GM19099 (cell line): ENCODE measurements around the gene CLRN1.

Experiments used
- POLR2A ChIP-seq: IDR thresholded peaks from 3 replicates; pipeline ENCODE4 v1.6.1; 2011; ENCODE audit warnings: low read depth; ENCODE audit not compliant: insufficient read length; ENCODE audit errors: extremely low read depth

The CLRN1 gene

DNA sequence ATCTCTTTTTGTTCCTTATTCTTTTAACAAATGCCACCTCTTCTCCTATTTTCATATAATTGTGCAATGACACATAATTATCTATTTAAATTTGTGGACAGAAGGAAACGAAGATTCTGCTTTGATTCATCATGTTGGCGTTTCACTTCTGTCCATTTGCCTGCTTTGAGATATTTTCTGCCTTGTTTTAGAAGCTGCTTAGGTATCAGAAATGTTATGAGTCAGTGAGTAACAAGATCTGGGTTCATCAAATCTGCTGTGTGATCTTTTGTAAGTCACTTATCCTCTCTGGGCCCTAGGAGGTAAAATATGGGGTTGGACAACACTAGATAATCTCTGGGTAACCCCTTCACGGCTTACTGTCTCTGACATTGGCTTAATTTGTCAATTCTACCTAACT is 60.0 kb downstream of the CLRN1 start:
- no peak for TF ChIP-seq POLR2A

DNA sequence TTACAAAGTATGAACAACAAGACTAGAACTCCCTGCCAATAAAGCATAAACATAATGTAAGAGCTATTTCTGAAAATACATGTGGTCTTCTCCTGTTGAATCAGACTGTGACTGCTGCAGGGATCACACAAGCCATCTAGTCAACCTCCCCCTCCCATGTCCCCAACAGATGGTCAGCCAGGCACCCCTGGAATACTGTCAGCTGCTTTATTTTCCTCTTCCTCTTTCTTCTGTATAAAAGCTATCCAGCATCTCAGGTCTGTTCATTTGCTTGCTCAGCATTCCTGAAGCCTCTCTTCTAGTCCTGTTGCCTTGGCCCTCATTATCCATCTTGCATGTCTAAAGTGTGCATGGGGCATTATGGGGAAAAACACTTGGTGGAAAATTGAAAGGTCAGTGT is 60.8 kb downstream of the CLRN1 start:
- no peak for TF ChIP-seq POLR2A

DNA sequence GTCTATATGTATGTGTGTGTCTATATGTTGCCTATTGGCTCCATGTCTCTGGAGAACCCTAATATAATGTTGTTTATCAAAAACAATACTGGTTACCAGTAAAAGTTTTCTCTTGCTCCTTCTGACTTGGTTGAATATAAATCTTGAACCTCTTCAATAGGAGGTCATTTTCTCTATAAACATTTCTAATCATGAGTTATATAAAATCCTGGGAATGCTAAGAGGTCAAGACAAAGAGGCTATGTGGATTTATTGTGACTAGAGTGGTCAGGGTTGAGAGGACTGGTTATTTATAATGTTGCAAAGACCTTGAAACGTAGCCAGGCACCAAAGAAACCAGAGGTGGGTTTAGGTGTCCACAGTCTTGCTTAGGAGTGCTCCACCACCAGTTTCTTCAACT is 66.1 kb downstream of the CLRN1 start:
- no peak for TF ChIP-seq POLR2A

DNA sequence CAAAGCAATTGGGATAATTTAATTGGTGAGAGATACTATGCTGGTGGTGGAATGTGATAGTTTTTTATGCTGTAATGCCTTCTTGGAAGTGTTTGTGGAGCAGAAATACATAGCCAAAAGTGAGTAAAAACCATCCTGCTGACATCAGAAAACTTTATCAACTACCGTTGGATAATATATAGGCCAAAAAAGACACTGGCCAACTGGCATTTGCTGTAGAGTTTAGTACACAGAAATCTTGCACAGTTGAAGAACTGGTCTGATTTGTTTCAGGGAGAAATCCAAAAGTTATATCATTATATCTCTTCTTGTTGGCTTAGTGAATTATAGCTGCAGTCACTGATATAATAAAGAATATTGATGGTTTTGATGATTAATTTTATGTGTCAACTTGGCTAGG is 66.8 kb downstream of the CLRN1 start:
- TF ChIP-seq POLR2A: no peak

DNA sequence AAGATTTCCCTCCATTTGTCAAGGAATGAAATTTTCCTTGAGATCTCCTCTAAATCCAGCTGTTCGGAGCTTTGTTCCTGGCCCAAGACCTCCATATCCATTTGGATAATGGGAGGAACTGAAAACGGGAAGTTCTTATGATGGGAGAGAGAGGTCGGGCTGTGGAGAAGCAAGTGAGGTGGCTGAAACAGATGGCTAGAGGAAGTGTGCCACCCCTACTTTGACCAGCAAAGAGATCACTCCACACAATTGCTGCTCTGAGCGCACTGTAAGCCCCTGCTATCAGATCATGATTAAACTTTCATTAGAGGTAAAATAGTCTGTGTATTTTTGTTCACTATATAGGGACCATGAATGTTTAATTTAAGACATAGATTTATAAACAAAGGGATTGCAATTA is 67.2 kb downstream of the CLRN1 start, which contains the start of gene MINDY4B:
MINDY4B (minus strand) TSS at position 101 of the 400 bp plus-strand sequence; CDS start at position 101, 0 bp downstream.
- no peak for TF ChIP-seq POLR2A

DNA sequence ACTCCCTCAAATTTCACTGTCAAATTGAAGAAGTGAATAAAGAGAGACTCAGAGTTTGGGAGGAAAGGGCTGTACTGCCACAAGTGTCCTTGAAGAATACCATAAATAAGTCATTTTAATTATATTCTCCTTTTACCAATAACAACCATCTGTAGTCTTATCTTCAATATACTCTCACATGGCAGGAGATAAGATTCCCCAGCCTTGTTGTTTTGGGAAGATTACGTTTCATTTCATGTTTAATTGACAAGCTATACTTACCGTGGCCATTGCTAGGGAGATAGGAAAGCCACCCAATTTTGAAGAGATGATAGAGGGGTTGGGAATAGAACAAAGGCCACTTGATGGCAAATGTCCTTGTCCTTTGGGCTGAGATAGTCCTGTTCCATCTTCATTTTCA is 69.5 kb downstream of the CLRN1 start:
- no peak for TF ChIP-seq POLR2A

DNA sequence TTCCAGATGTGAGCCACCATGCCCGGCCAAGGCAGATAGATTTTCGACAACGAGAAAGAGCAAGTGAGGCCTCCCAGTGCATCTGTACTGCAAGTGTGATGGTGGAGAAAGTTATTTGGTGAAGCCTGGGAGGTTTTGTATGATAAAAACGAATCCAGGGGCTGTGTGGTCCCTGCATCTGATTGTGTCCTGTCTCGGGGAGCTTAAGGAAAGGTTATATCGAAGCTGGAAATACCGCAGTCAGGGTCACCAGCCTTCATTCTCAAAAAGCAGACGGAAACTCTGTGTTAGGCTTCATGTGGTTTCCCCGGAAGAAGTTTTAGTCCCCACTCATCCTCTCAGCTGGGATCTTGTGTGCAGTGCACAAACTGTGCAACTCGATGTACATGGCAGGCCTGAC is 70.7 kb downstream of the CLRN1 start:
- TF ChIP-seq POLR2A: no peak

DNA sequence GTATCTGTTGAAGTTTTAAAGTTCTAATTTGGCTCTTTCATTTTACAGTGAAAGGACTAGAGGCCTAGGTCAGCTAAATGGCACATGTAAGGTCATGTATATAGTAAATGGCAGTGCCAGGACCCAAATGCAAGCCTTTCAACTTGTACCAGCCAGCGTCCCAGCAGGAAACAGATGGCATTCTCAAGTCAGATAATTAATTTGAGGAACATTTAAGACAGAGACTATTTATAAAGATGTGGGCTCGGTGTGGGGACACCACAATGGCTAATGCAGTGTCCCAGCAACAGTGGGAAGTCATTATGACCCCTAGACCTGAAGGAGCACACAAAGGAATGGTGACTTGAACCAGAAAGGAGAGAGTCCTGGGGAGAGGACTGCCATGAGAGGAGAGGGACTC is 73.4 kb downstream of the CLRN1 start:
- no peak for TF ChIP-seq POLR2A

DNA sequence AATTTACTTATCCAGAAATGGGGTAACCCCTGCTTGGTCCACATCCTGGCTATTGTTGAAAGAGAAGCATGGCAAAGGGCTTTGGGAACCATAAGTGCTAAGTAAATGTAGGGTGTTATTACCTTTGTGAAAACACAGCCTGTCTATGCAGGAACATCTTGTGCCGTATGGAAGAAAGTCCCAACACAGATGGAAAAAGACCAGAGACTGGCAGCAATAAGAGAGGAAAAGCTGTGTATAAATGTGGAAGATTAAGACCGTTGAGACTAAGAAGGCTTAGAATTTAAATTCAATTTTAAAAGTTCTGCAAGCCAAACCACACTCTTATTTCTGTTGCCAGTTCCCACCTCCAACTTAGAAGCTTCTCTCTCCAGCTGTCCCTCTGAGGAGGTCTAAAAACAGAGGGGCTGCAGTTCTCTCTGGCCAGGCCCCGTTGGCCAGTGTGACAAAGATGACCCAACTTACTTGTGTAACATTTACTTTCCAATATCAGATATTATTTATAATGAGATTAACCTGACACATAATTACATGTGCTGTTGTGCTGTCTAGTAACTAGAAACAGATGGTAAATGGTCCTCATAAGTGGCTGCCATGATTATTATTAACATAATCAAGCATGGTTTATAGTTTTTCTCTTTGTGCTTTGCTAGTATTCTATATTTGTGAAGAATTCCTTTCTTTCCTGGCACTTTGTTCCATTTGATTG is 74.3 kb downstream of the CLRN1 start:
- no peak for TF ChIP-seq POLR2A

DNA sequence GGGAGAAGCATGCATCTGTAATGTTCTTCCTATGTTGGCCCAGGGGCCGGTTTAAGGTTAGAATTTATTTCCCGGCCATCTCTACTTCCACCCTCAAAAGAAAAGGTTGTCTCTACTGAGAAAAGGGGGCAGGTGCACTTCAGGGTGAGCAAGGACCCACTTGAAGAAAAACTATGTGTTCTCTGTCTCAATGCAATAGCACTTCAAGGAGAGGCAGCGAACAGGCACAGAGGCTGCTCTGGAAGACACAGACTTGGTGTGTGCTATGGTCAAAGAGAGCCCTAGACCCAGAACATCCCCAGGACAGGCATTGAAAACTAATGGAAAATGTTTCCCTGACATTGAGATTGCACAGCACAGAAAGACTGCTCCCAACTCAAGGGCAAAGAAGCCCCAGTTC is 74.9 kb downstream of the CLRN1 start:
- TF ChIP-seq POLR2A: no peak

DNA sequence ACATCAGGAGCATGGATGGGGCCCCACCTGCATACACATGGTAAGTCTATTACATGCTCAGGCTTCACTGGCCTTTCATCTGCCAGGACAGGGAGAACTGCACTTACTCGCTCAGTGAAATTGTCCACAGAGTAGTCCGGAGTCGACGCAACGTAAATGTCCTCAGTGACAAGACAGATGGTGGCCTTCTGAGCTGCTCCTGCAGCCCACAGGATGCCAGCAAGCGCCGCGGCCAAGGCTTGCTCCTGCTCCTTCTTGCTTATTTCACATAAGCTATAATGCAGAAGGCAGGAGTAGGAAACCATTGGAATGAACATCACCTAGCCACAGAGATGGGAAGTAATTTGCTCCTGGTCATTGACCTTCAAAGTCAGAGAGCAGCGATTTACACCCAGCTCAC is 81.7 kb downstream of the CLRN1 start:
- no peak for TF ChIP-seq POLR2A

DNA sequence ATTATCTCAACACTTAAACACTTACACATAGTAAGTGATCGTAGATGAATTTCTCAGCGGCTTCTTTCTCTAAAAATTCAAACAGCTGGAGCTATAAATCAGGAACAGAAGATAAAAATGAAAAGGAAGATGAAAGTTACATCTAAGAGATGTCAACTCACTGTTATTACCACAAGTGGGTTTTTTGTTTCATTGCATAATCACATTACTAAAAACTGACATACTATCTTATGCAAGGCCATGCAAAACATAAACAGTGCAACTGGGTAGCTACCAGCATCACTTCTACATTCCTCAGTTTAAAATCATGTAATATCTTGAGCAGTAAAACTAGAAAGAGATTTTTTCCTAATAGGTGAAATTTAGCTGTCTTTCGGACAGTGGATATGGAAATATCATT is 82.2 kb downstream of the CLRN1 start:
- TF ChIP-seq POLR2A: no peak

DNA sequence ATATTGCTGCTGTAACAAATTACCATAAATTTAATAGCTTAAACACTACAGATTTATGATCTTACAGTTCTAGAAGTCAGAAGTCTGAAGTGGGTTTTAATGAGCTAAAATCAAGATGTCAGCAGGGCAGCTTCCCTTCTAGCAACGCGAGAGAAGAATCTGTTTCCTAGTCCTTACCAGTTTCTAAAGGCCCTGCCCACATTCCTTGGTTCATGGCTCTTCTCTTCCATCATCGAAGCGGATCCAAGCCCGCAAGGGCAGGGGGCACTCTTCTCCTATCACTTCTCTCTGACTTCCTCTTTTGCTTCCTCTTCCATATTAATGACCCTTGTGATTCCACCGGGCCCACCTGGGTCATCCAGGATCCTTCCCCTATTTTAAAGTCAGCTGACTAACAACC is 83.4 kb downstream of the CLRN1 start:
- no peak for TF ChIP-seq POLR2A

DNA sequence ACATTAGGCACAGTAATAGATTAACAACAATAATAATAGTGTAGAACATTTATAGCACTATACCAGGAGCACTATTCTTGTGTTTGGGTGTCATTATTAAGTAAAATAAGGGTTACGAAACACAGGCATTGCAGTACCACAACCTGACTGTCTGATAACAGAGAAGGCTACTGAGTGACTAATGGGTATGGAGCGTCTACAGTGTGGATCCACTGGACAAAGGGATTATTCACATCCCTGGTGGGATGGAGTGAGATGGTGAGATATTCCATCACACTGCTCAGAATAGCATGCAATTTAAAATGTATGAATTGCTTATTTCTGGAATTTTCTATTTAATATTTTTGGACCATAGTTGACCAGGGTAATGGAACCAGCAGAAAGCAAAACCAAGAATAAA is 85.5 kb downstream of the CLRN1 start:
- TF ChIP-seq POLR2A: no peak

DNA sequence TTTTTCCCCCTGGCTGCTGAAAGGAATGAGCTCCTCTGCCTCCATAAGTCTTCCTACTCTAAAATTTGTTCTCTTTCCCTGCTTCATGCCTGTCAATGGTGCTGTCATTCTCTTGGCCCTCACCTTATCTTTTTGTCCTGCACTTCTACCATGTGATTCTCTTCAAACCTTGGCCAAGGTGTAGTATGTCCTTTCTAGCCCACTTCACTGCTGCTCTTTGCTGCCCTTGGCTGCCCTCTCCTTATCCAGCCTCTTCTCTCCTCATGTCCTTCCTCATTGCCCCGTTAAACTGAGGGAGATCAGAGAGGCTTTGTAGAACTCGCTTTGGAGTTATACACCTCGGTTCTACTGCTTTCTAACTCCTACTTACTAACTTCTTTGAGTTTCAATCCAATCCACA is 87.0 kb downstream of the CLRN1 start:
- no peak for TF ChIP-seq POLR2A

DNA sequence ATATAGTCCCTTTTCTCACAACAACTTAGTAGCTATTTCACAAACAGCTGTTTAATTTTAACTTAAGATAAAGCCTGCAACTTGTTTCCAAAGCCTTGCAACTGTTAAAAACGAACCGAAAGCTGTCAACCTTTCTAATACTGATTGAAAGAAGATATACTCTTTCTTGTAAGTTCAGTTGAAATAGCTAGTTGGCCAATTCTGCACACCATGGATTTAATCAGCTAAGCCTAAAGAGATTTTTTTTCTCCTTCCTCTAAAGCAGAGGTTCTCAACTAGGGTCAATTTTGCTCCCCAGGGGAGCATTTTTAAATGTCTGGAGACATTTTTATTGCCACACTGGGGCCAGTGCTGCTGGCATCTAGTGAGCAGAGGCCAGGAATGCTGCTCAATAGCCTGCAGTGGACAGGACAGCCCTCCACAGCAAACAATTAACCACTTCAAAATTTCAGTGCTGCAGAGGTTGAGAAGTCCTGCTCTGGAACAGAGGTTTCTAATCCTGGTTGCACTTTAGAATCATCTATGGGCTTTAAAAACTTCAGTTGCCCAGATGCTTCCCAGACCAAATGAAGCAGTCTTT is 93.4 kb downstream of the CLRN1 start:
- TF ChIP-seq POLR2A: no peak

DNA sequence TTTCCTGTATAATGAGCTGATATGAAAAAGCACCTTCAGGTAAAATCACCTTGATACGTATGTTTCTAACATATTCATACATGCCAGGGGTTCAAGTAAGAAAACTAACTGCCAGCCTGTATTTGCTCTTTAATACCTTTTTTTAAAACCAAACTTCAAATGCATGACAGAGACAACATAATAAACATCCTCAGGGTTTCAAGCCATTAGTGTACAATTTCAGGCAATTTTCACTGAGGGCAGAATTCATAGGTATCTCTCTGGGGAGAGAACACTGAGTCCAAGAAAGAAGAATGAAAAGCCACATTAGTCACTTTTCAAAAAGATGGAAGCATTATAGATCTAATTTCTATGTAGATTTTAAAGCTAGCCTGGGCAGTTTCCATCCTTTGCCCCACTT is 94.2 kb downstream of the CLRN1 start:
- no peak for TF ChIP-seq POLR2A
